ENCODE results near the gene CDH23. TPM values are rescaled to one million over a fixed set of nuclear protein-coding genes. Genes with fewer than 3 reads are reported as not detected.

CDH23 gene
- total RNA-seq, 4 donors from 2014 or later: 0.57 to 5.9 (median 1.0) TPM

- H3K4me1 ChIP-seq: peaks cover 0 to 16% (median 0%) of the 10 kb centered on the region in 3 donors
- TF ChIP-seq, protein P1, sequence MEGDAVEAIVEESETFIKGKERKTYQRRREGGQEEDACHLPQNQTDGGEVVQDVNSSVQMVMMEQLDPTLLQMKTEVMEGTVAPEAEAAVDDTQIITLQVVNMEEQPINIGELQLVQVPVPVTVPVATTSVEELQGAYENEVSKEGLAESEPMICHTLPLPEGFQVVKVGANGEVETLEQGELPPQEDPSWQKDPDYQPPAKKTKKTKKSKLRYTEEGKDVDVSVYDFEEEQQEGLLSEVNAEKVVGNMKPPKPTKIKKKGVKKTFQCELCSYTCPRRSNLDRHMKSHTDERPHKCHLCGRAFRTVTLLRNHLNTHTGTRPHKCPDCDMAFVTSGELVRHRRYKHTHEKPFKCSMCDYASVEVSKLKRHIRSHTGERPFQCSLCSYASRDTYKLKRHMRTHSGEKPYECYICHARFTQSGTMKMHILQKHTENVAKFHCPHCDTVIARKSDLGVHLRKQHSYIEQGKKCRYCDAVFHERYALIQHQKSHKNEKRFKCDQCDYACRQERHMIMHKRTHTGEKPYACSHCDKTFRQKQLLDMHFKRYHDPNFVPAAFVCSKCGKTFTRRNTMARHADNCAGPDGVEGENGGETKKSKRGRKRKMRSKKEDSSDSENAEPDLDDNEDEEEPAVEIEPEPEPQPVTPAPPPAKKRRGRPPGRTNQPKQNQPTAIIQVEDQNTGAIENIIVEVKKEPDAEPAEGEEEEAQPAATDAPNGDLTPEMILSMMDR (IDR thresholded peaks at IDR 0.05): no peak
- TF ChIP-seq POLR2A (IDR thresholded peaks at IDR 0.05): no peak
- H3K27me3 ChIP-seq: no peaks in the 10 kb centered on the region
- no peaks in the 10 kb centered on the region for H3K36me3 ChIP-seq
- H3K4me3 ChIP-seq: no peak overlapping the region
- WGBS, 2 donors: 88% methylated on average over 10 to 12 of the region's 15 CpGs
- no peaks in the 10 kb centered on the region for H3K9me3 ChIP-seq
- no peak overlapping the region for H3K27ac ChIP-seq
- DNase-seq: no peak
- intact Hi-C loops (cut with DNase I): no loop called here
These were observed 174.9 kb downstream of the CDH23 start for GRCh38 chr10:71571460-71572175.

DNA sequence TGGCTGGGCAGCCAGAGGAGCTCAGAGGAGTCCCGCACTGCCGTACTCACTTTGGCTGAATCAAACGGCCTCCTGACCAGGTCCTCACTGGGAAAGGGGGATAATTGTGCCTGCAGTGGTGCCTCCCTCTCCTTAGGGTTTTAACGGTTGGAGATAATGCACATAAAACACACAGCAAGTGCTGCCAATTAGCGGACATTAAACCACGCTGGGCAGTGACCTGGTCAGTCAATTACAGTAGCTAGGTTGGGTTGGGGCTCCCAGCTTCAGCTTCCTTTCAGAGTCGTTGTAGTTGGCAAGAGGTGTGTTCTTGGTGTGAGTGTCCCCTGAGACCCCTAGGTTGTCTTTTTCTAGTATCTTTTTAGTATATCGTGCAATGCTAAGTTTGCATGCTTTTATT, 176.2 kb downstream of the CDH23 start:
- Histone ChIP-seq H3K27me3 (no peaks in the 10 kb centered on the region), H3K9me3 (no peaks in the 10 kb centered on the region), H3K4me3 (no peak overlapping the region), H3K36me3 (no peaks in the 10 kb centered on the region), H3K4me1 (peaks cover 0 to 16% (median 0%) of the 10 kb centered on the region in 3 donors), H3K27ac (no peak overlapping the region)
- intact Hi-C loops (cut with DNase I): no loop called here
- TF ChIP-seq POLR2A (IDR thresholded peaks at IDR 0.05): no peak
- TF ChIP-seq, protein P1 (IDR thresholded peaks at IDR 0.05): no peak
- 74 to 85% methylated on average over 5 to 8 of the region's 8 CpGs for WGBS, 2 donors
- no peak for DNase-seq

GRCh38 chr10:71573562-71574518, 177.1 kb downstream of the CDH23 start:
- DNase-seq: no peak
- no peak overlapping the region for H3K4me3 ChIP-seq
- H3K4me1 ChIP-seq: peaks cover 0 to 16% (median 0%) of the 10 kb centered on the region in 3 donors
- WGBS, 2 donors: 89 to 93% methylated on average over 17 to 19 of the region's 22 CpGs
- H3K27ac ChIP-seq: no peak overlapping the region
- no peaks in the 10 kb centered on the region for H3K27me3 ChIP-seq
- H3K36me3 ChIP-seq: no peaks in the 10 kb centered on the region
- intact Hi-C loops (cut with DNase I): no loop called here
- TF ChIP-seq POLR2A (IDR thresholded peaks at IDR 0.05): no peak
- TF ChIP-seq, protein P1 (IDR thresholded peaks at IDR 0.05): no peak
- H3K9me3 ChIP-seq: no peaks in the 10 kb centered on the region

- Histone ChIP-seq H3K9me3 (no peaks in the 10 kb centered on the region), H3K36me3 (no peaks in the 10 kb centered on the region), H3K27ac (peak overlapping the region in 1 of 4 donors; percentile 21), H3K27me3 (no peaks in the 10 kb centered on the region), H3K4me3 (no peak overlapping the region), H3K4me1 (peaks cover 0 to 16% (median 0%) of the 10 kb centered on the region in 3 donors)
- WGBS, 2 donors: 44 to 46% methylated on average over 7 to 8 of the region's 14 CpGs
- TF ChIP-seq POLR2A (IDR thresholded peaks at IDR 0.05): no peak
- TF ChIP-seq, protein P1 (IDR thresholded peaks at IDR 0.05): no peak
- no peak for DNase-seq
- intact Hi-C loops (cut with DNase I): no loop called here
These were observed 178.7 kb downstream of the CDH23 start for GRCh38 chr10:71575451-71575850.
